ENCODE results near the gene ALPL.

GRCh38 chr1:21621761-21622436, 112.7 kb downstream of the ALPL start:
- TF ChIP-seq CTCF (IDR thresholded peaks at IDR 0.05): no peak
- no peak for TF ChIP-seq POLR2A (IDR thresholded peaks at IDR 0.05)

All from prostate gland (tissue), 2 donors.